Neural progenitor cell (in vitro differentiated cells): ENCODE measurements around the gene NAGS.

Source experiments
- CTCF ChIP-seq: fragments of 200-600 bp; sonication (generic); IDR thresholded peaks from 2 replicates; pipeline ENCODE4 v1.5.1; 2017; ENCODE audit warnings: antibody characterized with exemption, mild to moderate bottlenecking
- EZH2 ChIP-seq: fragments of 200-600 bp; sonication (generic); IDR thresholded peaks from 2 replicates; pipeline ENCODE4 v1.6.1; 2017; ENCODE audit warnings: antibody characterized with exemption, mild to moderate bottlenecking, moderate library complexity
- EZH2phosphoT487 ChIP-seq: fragments of 200-600 bp; sonication (generic); IDR thresholded peaks from 2 replicates; pipeline ENCODE4 v1.6.1; 2017; ENCODE audit warnings: antibody characterized with exemption

GRCh38 chr17:44037471-44037870, 33.0 kb downstream of the NAGS start:
- TF ChIP-seq EZH2phosphoT487, result no peak
- no peak for TF ChIP-seq EZH2
- no peak for TF ChIP-seq CTCF
